K562 (cell line): ENCODE data around the gene CLDN24. TPM values are rescaled to one million over a fixed set of nuclear protein-coding genes. Genes with fewer than 3 reads are reported as not detected.

ENCODE experiments used
- ATAC-seq: fragments of 200-7000 bp; cut with Tn5 transposase; 3 replicates; pipeline ENCODE4 v1.9.1; 2020; ENCODE audit warnings: moderate library complexity
- BruUV-seq: library from RNA; stranded (reverse); fragments of 400-500 nt; replicated peaks from 2 replicates; lab custom pipeline; 2021; lab: Mats Ljungman, UMichigan
- CTCF ChIA-PET: fragments of 300-600 bp; formaldehyde crosslinking; extraction: SDS; loops from one replicate; lab custom pipeline; 2021; ENCODE audit warnings: low intra/inter-chr PET ratio; lab: Yijun Ruan, JAX
- POLR2A ChIA-PET: fragments of 300-600, 350-650 bp; sonication (Branson Sonifier 250); formaldehyde crosslinking; extraction: SDS; loops from one replicate; lab custom pipeline; 2021; ENCODE audit warnings: antibody characterized with exemption, inconsistent platforms; lab: Yijun Ruan, JAX
- DNase-seq, 4 experiments: peaks; one replicate each; pipeline versions ENCODE4 v3.0.0 to v3.0.0-alpha.2; 2011 to 2018; ENCODE audit warnings: low spot score in 3 of 4, mixed read lengths in 3 of 4; ENCODE audit errors: extremely low read depth in 1 of 4
- FAIRE-seq: peaks from 2 replicates; lab custom pipeline; 2011; peaks lifted over from hg19 to GRCh38; lab: Jason Lieb, UNC
- H2AFZ ChIP-seq: 2 replicates; pipeline ENCODE4 v1.6.0; 2011; ENCODE audit warnings: low read depth, low read length, control low read depth, inconsistent platforms
- H3K27ac ChIP-seq: fragments of 200-600 bp; 3 replicates; pipeline ENCODE4 v1.8.0; 2011; ENCODE audit warnings: low read depth, mild to moderate bottlenecking, control low read depth, inconsistent platforms, low read length, moderate library complexity, mixed read lengths; ENCODE audit errors: extremely low read depth
- H3K27me3 ChIP-seq, 2 experiments: fragments of 300-600 bp in 1 of 2; 2 replicates in 1 of 2; 3 replicates in 1 of 2; pipeline versions ENCODE4 v1.6.0 to v1.8.0; 2011; ENCODE audit warnings: inconsistent platforms in 2 of 2, low read length in 2 of 2, mild to moderate bottlenecking in 1 of 2, mixed read lengths in 1 of 2, moderate library complexity in 1 of 2; ENCODE audit not compliant: control insufficient read depth in 2 of 2, insufficient read depth in 2 of 2
- H3K36me3 ChIP-seq: fragments of 300-600 bp; 3 replicates; pipeline ENCODE4 v1.8.0; 2011; ENCODE audit warnings: mild to moderate bottlenecking, low read length, inconsistent platforms; ENCODE audit not compliant: control insufficient read depth, insufficient read depth
- H3K4me1 ChIP-seq, 2 experiments: fragments of 200-600 bp in 1 of 2; replicated peaks in 1 of 2; 2 replicates in 1 of 2; 3 replicates in 1 of 2; pipeline versions ENCODE4 v1.5.1 to v1.8.0; 2011; ENCODE audit warnings: inconsistent platforms in 2 of 2, low read length in 2 of 2, mild to moderate bottlenecking in 1 of 2, mixed read lengths in 1 of 2, moderate library complexity in 1 of 2; ENCODE audit not compliant: control insufficient read depth in 2 of 2, insufficient read depth in 2 of 2
- H3K4me2 ChIP-seq: 2 replicates; pipeline ENCODE4 v1.6.1; 2011; ENCODE audit warnings: low read length, control low read depth, inconsistent platforms, mixed read lengths; ENCODE audit not compliant: insufficient read depth
- H3K4me3 ChIP-seq: fragments of 200-600 bp; sonication (generic), shearing (Covaris generic); 2 replicates; pipeline ENCODE4 v1.5.1; 2016; ENCODE audit warnings: control low read depth, inconsistent platforms
- H3K79me2 ChIP-seq: fragments of 200-600 bp; 3 replicates; pipeline ENCODE4 v1.8.0; 2011; ENCODE audit warnings: low read length, inconsistent platforms; ENCODE audit not compliant: control insufficient read depth, insufficient read depth
- H3K9ac ChIP-seq, 2 experiments: 2 replicates each; pipeline versions ENCODE4 v1.6.0 to v1.6.1; 2011; ENCODE audit warnings: low read depth in 2 of 2, low read length in 2 of 2, control low read depth in 1 of 2, inconsistent platforms in 1 of 2, mild to moderate bottlenecking in 1 of 2, mixed read lengths in 1 of 2; ENCODE audit not compliant: insufficient read depth in 1 of 2
- H3K9me1 ChIP-seq: one replicate; pipeline ENCODE4 v1.6.0; 2011; ENCODE audit warnings: inconsistent platforms, mild to moderate bottlenecking, low read length, moderate library complexity; ENCODE audit not compliant: control insufficient read depth, insufficient read depth
- H3K9me3 ChIP-seq: replicated peaks from 2 replicates; pipeline ENCODE4 v1.5.1; 2011; ENCODE audit warnings: low read depth, low read length, inconsistent platforms; ENCODE audit not compliant: control insufficient read depth, insufficient read depth
- H4K20me1 ChIP-seq: replicated peaks from 2 replicates; pipeline ENCODE4 v1.6.1; 2011; ENCODE audit warnings: low read length, inconsistent platforms, mixed read lengths; ENCODE audit not compliant: control insufficient read depth, insufficient read depth
- CAMTA2 ChIP-seq: fragments of 250-450 bp; sonication (Bioruptor Pico); conservative IDR thresholded peaks from 2 replicates; pipeline ENCODE4 v1.5.1; 2022
- CEBPB ChIP-seq: fragments of 450-650 bp; IDR thresholded peaks from 2 replicates; pipeline ENCODE4 v1.6.1; 2016; ENCODE audit warnings: missing genetic modification characterization, missing compliant biosample characterization
- CSDE1 ChIP-seq, 2 experiments: fragments of 450-650 bp; IDR thresholded peaks; 2 replicates each; pipeline ENCODE4 v1.6.1; 2016; ENCODE audit warnings: mild to moderate bottlenecking in 1 of 2
- ETV6 ChIP-seq, 3 experiments: fragments of 150-350 bp in 1 of 3; sonication (generic) in 1 of 3; formaldehyde crosslinking in 1 of 3; IDR thresholded peaks; 2 replicates each; pipeline versions ENCODE4 v1.6.1 to v1.8.0; 2014 to 2022; ENCODE audit warnings: borderline replicate concordance in 2 of 3, low read depth in 2 of 3, antibody characterized with exemption in 1 of 3, low read length in 1 of 3, mild to moderate bottlenecking in 1 of 3, missing genetic modification reagents in 1 of 3
- FOXM1 ChIP-seq, 2 experiments: fragments of 450-650 bp in 1 of 2; sonication (generic) in 1 of 2; formaldehyde crosslinking in 1 of 2; IDR thresholded peaks; 2 replicates each; pipeline versions ENCODE4 v1.6.1 to v1.9.0; 2017 to 2022; ENCODE audit warnings: low read depth in 2 of 2, mild to moderate bottlenecking in 2 of 2, missing genetic modification reagents in 1 of 2, moderate library complexity in 1 of 2
- ILK ChIP-seq: fragments of 450-650 bp; IDR thresholded peaks from 2 replicates; pipeline ENCODE4 v1.6.1; 2016; ENCODE audit warnings: missing genetic modification characterization, low read depth, mild to moderate bottlenecking, missing compliant biosample characterization, moderate library complexity, borderline replicate concordance
- MYBL2 ChIP-seq, 2 experiments: fragments of 450-650 bp in 1 of 2; sonication (generic) in 1 of 2; formaldehyde crosslinking in 1 of 2; IDR thresholded peaks; 2 replicates each; pipeline versions ENCODE4 v1.6.1 to v1.8.1; 2017 to 2022; ENCODE audit warnings: borderline replicate concordance in 1 of 2, inconsistent platforms in 1 of 2, low read depth in 1 of 2, mild to moderate bottlenecking in 1 of 2, missing genetic modification reagents in 1 of 2, moderate library complexity in 1 of 2
- NFE2 ChIP-seq: IDR thresholded peaks from 2 replicates; pipeline ENCODE4 v1.6.1; 2014; ENCODE audit warnings: antibody characterized with exemption, low read depth
- SMARCA5 ChIP-seq: fragments of 450-650 bp; IDR thresholded peaks from 2 replicates; pipeline ENCODE4 v1.6.1; 2016
- SNAPC5 ChIP-seq: fragments of 250-450 bp; sonication (Bioruptor Pico); IDR thresholded peaks from 2 replicates; pipeline ENCODE4 v1.8.0; 2021; ENCODE audit warnings: moderate library complexity, mild to moderate bottlenecking, inconsistent platforms
- ZBTB8A ChIP-seq: fragments of 450-650 bp; IDR thresholded peaks from 2 replicates; pipeline ENCODE4 v1.6.1; 2018; ENCODE audit warnings: mild to moderate bottlenecking, moderate library complexity; ENCODE audit not compliant: partially characterized antibody
- ZFP36 ChIP-seq: fragments of 150-350 bp; IDR thresholded peaks from 2 replicates; pipeline ENCODE4 v1.6.1; 2018; ENCODE audit warnings: low read length, low read depth; ENCODE audit not compliant: partially characterized antibody
- ZHX1 ChIP-seq: fragments of 150-350 bp; conservative IDR thresholded peaks from 2 replicates; pipeline ENCODE4 v1.6.1; 2014; ENCODE audit warnings: low read length
- ZNF512 ChIP-seq: IDR thresholded peaks from 2 replicates; pipeline ENCODE4 v1.6.1; 2016; ENCODE audit warnings: missing genetic modification characterization, missing compliant biosample characterization
- WGBS: fragments of 100-300 bp; shearing (Covaris generic); methylation state at CpG from one replicate; pipeline ENCODE4 v1.1.6; 2016; ENCODE audit warnings: low coverage, mixed read lengths; ENCODE audit not compliant: insufficient coverage; ENCODE audit errors: missing lambda C conversion rate; 5-methylcytosine and 5-hydroxymethylcytosine counted together
- in situ Hi-C: fragments of 300-500 bp; cut with MboI; formaldehyde crosslinking; loops from 4 replicates; pipeline ENCODE4 v1.15.0; 2018; ENCODE audit warnings: inconsistent platforms, mixed read lengths
- intact Hi-C: fragments of 100-400 bp; cut with micrococcal nuclease; formaldehyde crosslinking; loops from 2 replicates; pipeline ENCODE4 v1.14.2; 2022
- polyA plus RNA-seq, 8 experiments: library from polyadenylated mRNA; depleted of rRNA in 4 of 8; stranded (reverse) in 5 of 8; unstranded in 3 of 8; fragments of >200 nt; fragmentation: Nextera tagmentation in 2 of 8; fragmentation: Illumina TruSeq in 1 of 8; extraction: Ambion mirVana in 2 of 8; extraction: Trizol in 1 of 8; gene quantifications; 2 replicates each; pipeline versions ENCODE4 v1.2.1 to v1.2.3, GENCODE V29; 2011 to 2014; ENCODE audit warnings: inconsistent platforms in 1 of 8, missing spikeins in 1 of 8
- total RNA-seq, 7 experiments: library from RNA; depleted of rRNA in 6 of 7; stranded (reverse); fragments of >200 nt in 6 of 7; fragmentation: Illumina TruSeq in 2 of 7; extraction: Trizol in 2 of 7; gene quantifications; 2 replicates each; pipeline versions ENCODE4 v1.2.1 to v1.2.3, GENCODE V29; 2011 to 2021; ENCODE audit warnings: low replicate concordance in 1 of 7

CLDN24 gene
- total and polyA plus RNA-seq, 9 of the 15 experiments (the other 6 are each of a cell fraction or from before 2014, with no cell fraction given) = not detected

DNA sequence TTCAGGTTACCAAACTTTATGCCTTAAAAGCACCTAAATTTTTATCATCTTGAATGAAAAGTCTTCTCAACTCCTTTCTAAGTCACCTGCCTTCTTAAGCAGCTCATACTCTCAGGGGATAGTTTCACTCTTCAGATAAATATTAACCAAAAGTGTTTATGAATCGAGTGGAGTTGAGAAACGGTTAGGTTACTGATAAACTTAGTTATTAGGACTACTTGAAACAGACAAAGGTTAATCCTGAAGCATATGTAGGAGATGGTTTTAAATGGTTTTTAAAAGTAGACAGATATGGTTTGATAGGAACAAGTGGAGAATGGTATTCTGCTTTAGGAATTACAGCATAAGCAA, 34.9 kb downstream of the CLDN24 start (continued):
- TF ChIP-seq SNAPC5 (no peak), CSDE1 (IDR thresholded peaks at IDR 0.05) (no peak)

- FAIRE-seq (no peak), ATAC-seq (no peak), DNase-seq (no peak)
- no peaks in the 10 kb centered on the region for H3K9me1 ChIP-seq
- no peak overlapping the region for H3K4me3 ChIP-seq
- H3K79me2 ChIP-seq = no peaks in the 10 kb centered on the region
- no peak overlapping the region for H3K4me2 ChIP-seq
- 86% methylated on average over 11 of the region's 11 CpGs for WGBS
- no TSS peak for BruUV-seq
- no peak overlapping the region for H2AFZ ChIP-seq
- peaks cover 49% of the 10 kb centered on the region for H3K36me3 ChIP-seq
- no peaks in the 10 kb centered on the region for H3K9me3 ChIP-seq
- H3K9ac ChIP-seq = peak overlapping the region in 1 of 2 experiments; percentile 43; a peak in 1 of 4 replicates
- intact Hi-C loops = no loop called here
- POLR2A ChIA-PET = interaction anchor here (0.6 kb wide), 1 partner anchor 108 kb away, joined by 3 read pairs; no protein-coding TSS in a partner anchor
- H3K4me1 ChIP-seq = no peaks in the 10 kb centered on the region
- CTCF ChIA-PET = no interaction called here
- in situ Hi-C loops = no loop called here
- no peak overlapping the region for H3K27ac ChIP-seq
- no peaks in the 10 kb centered on the region for H4K20me1 ChIP-seq
- H3K27me3 ChIP-seq = no peaks in the 10 kb centered on the region
- TF ChIP-seq NFE2 (no peak), FOXM1 (IDR thresholded peaks at IDR 0.05; ENCODE audit: low read depth) (no peak), FOXM1 (CRISPR knock-in tag; IDR thresholded peaks at IDR 0.05; ENCODE audit: low read depth) (no peak), SMARCA5 (no peak), ZNF512 (tag) (no peak), MYBL2 (IDR thresholded peaks at IDR 0.05; ENCODE audit: low read depth) (no peak), MYBL2 (CRISPR knock-in tag; IDR thresholded peaks at IDR 0.05; ENCODE audit: borderline replicate concordance) (no peak), ZHX1 (no peak), CEBPB (no peak), ILK (tag) (no peak), ZFP36 (no peak), SNAPC5 (no peak), ZBTB8A (no peak), CAMTA2 (CRISPR knock-in tag) (no peak), ETV6 (IDR thresholded peaks at IDR 0.05; ENCODE audit: borderline replicate concordance in 1 of 2, low read depth in 2 of 2, low read length in 1 of 2) (no peak), ETV6 (CRISPR knock-in tag; IDR thresholded peaks at IDR 0.05; ENCODE audit: borderline replicate concordance) (no peak)
Observed at GRCh38 chr4:183286590-183287308, 35.5 kb downstream of the CLDN24 start.
